D341Med (cell line): ENCODE measurements around the gene DOLPP1.

ENCODE experiments used
- DNase-seq: peaks from one replicate; pipeline ENCODE4 v3.0.0; 2012; ENCODE audit warnings: low spot score

DOLPP1 gene

GRCh38 chr9:129094387-129095169 lies 13.7 kb downstream of the DOLPP1 start:
- DNase-seq: no peak

GRCh38 chr9:129095170-129095667 lies 14.3 kb downstream of the DOLPP1 start:
- DNase-seq: peak; percentile 20

DNA sequence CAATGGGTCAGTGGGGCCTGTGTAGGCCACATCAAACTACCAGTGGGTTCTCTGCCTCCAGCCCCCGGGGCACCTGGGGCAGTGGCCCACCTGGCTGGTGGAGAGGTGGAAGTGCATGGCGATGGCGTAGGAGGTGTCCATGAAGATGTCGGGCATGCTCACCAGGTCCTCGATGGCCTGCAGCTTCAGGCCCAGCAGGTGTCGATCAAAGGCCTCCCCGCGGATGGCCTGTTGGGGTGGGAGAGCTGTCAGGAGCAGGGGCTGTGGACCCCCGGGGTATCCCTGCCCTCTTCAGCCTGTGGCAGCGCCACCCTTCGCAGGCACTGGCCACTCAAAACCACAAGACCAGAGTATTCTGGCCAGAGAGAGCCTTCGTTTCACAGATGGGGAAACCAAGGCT lies 15.0 kb downstream of the DOLPP1 start:
- DNase-seq: peak; percentile 15

DNA sequence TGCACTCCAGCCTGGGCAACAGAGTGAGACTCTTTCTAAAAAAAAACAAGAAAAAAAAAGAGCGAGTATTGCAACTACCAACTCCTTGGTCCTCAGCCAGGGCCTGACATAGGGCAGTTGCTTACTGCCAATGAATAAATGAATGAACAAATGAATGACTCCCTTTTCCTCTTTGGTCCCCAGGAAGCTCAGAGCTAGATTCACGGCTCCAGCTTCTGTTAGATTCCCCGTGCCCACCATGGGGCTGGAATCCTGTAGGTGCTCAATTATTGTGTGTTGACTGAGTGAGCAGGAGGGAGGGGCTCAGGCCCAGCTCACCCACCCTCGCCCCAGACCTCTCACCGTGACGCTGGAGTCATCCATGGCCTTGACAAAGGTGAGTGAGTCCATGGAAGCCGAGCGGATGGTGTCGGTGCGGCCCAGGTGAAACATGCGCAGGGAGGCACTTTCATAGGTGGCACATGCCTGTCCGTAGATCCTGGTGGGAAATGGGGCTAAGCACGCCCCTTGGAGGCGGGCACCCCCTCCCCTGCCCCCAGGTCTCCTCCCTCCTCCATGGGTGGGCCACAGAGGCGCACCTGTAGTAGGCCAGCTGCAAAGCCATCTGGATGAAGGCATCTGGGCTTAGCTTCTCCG lies 16.9 kb downstream of the DOLPP1 start:
- no peak for DNase-seq

- peak; percentile 16 for DNase-seq
These were observed 17.4 kb downstream of the DOLPP1 start for GRCh38 chr9:129098328-129098727.

GRCh38 chr9:129100383-129101169 lies 19.7 kb downstream of the DOLPP1 start:
- no peak for DNase-seq

DNA sequence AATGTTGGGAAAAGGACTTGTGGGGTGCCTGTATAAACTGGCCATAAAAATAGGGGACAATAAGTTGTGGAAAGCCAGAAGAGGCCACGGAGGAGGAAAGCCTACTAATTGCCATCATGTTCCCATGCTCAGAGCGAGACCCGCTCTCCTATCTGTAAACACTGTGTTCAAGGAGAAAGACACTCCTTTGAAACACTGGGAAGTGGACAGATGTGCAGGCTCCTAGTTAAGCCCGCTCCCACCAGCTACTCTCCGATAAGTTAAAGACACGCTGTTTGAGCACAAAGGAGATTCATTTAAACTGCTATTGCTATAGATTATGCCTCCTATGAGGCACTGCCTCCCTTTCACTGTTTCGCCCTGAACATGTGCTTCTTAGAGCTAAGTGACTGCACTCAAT lies 20.4 kb downstream of the DOLPP1 start:
- no peak for DNase-seq

GRCh38 chr9:129102095-129102525 lies 21.2 kb downstream of the DOLPP1 start:
- peak; percentile 27 for DNase-seq

DNA sequence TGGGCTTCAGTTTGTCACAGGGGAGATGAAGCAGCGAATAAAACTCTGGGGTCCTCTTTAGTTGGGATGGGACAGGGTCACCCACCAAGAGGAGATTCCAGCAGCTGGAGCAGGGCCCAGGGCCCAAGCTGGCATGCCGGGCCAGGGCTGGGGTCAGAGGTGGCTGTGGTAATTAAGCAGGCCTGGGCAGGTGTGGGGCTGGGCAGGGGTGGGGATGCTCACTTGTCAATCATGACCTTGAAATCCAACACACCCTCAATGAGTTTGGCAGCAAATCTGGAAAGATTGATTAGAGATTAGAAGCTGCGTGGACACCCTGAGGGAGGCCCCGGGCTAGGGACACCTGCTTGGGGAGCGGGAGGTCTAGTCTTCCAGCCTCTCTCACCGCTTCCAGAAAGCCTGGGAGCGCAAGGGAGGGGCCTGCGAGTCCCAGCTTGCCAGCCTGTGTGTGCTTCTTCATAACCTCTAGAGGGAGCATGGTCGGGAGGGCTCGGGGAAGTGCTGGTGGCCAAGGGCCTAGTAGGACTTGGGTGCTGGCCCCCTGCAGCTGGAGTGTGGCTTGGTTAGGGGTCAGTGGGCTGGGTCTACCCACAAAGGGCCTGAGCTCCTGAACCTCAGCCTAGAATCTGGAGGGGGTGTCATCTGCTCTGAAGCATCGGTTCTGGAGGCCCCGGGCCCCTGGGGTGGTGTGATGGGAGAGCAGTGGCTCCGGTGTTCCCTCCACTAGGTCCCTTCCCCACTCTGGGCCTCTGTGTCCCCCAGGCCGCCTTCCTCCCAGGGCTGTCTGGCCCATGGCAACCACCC lies 22.1 kb downstream of the DOLPP1 start:
- peak; percentile 78 for DNase-seq

- DNase-seq: no peak
These were observed 22.7 kb downstream of the DOLPP1 start for GRCh38 chr9:129103595-129103965.

GRCh38 chr9:129104051-129104450 lies 23.1 kb downstream of the DOLPP1 start:
- peak; percentile 19 for DNase-seq

GRCh38 chr9:129105857-129106694 lies 25.2 kb downstream of the DOLPP1 start:
- no peak for DNase-seq

DNA sequence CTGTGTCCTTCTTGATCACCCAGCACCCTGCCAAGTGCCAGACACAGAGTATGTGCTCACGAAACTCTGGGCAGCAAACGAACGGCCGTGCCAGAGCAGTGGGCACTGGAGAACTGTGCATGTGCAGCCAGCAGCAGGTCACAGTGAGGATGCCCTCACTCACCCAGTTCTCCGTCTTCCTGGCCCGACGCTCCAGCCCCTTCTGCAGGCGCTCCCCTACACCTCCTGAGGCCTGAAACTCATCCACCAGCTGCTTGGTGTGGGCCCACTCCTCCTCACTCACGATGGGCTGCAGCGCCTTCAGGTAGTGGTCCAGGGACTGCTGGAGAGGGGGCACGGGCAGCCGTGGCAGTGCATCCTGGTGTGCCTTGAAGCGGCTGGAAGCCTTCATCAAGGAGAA lies 26.7 kb downstream of the DOLPP1 start:
- DNase-seq: no peak

DNA sequence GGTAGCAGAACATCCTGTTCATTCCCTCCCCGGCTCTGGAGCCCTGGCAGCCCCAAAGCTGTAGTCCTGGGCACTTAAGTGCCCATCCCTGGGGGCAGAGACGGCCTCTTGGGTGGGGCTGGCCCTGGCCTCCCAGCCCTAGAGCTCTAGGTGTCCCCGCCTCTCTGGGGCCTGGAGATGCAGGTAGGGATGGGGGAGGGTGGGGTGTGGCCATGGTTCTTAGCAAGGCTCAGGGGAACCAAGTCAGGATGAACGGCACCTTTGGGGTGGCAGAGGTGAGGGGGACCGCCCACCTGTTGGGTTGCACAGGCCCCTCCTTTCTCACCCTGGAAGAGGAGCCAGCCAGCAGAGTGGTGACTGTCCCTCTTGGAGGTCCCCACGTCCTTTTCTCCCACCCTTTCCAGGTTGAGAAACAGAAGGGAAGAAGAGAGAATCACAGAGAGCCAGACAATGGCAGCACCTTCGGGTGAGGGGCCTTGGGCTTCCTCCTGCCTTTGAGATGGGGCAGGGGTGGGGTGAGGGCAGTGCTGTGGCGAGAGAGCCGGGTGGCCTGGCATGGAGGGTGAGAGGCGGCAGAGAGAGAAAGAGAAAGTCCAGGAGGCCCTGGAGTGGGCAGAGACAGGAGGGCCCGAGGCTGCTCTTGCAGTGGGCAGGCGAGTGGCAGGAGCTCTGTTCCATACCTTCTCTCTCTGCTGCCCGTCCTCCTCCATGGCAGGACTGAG lies 27.3 kb downstream of the DOLPP1 start:
- peak; percentile 20 for DNase-seq

- DNase-seq: no peak
These were observed 28.1 kb downstream of the DOLPP1 start for GRCh38 chr9:129108805-129109536.

GRCh38 chr9:129109537-129109903 lies 28.6 kb downstream of the DOLPP1 start:
- peak; percentile 53 for DNase-seq

DNA sequence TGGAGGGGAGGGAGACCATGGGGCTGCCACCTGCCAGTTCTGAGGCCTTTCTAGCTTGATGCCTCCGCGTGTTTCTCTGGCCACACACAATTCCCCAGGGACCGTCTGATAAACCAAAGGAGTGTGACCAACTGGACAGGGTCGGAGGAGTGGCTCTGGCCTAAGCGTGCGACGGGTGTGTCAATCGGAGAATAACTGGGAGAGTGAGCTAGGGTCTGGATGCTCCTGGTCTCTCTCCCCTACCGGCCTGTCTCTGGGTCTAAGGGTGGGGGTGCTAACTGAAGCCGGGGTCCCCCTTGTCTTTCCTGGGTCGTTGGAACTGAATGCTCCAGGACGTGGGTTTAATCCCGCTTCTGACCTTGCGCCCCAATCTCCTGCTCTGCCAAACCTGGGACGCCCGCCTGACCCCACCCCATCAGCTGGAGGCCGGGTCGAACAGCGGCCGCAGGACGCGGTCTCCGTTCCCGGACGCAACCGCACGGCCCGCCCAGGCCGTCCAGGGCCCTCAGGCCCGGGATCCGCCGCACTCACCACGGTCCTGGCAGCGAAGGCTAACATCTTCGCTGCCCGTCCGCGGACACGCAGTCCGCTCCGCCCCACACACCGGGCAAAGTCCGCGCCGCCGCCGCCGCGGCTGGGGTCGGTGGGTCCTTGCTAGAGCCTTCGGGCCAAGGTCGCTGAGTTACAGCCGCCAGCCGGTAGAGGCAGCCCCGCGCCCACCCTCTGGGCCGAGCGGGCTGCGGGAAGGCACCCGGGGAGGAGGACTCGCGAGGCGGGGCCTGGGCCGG lies 29.2 kb downstream of the DOLPP1 start:
- no peak for DNase-seq

GRCh38 chr9:129110740-129111527 lies 30.0 kb downstream of the DOLPP1 start, which contains the start of the genes CRAT and PTPA:
CRAT (minus strand) TSS chr9:129110793; CDS start chr9:129110509, 284 bp downstream.
PTPA (plus strand) TSS chr9:129111415; CDS start chr9:129111601, 186 bp downstream.
- DNase-seq: peak; percentile 99
